ENCODE data around the gene PPP1R12A.

- TF ChIP-seq CTCF (IDR thresholded peaks at IDR 0.05) (no peak), POLR2A (IDR thresholded peaks at IDR 0.05) (no peak), POLR2AphosphoS5 (IDR thresholded peaks at IDR 0.05; ENCODE audit: insufficient read depth in 1 of 2, low read depth in 1 of 2) (no peak)
These were observed 4.9 kb upstream of the PPP1R12A start for GRCh38 chr12:79939728-79940310.

All from vagina (tissue), 2 donors.